Body of pancreas (tissue), 4 donors: Measurements from ENCODE around the gene P3H3.

ENCODE experiments used
- POLR2A ChIP-seq, 3 donors: fragments of 450-650 bp; IDR thresholded peaks; one replicate each; pipeline ENCODE4 v1.6.1; 2016; ENCODE audit warnings: antibody characterized with exemption in 3 of 3, mild to moderate bottlenecking in 2 of 3
- TF ChIP-seq, protein P1 (sequence below), 7 experiments: fragments of 450-650 bp in 4 of 7; fragments of 200-600 bp in 3 of 7; sonication (generic) in 3 of 7; IDR thresholded peaks; one replicate each; pipeline ENCODE4 v1.5.1; 2016 to 2019; ENCODE audit warnings: antibody characterized with exemption in 7 of 7

DNA sequence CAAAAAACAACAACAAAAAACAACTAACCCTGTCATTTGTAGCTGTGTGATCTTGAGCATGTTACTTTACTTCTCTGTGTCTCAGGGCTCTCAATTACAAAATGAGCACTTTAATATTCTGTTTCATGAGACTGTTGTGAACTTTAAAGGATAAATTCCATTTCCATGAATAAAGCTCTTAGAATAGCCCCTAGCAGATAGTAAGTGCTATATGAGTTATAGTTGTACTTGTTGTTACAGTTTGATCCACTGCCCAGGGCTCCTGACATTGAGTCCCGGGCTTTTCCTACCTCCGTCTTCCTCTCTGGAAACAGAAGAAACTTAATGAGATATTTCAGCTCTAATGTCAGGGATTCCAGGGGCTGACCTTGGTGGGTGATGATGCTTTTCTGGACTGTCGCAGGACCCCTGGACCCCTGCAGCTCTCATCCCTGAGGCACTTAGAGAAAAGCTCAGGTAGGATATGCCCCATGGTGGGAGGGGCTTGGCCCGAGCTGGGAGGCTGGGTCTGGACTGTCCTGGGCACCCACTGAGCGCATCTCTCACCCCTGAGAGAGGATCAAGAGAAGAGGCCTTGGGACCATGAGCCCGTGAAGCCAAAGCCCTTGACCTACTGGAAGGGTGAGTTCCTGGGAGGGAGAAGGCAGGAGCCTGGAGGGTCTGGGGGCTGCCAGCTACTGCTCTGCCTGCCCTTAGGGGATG lies 5.1 kb downstream of the P3H3 start:
- TF ChIP-seq POLR2A (IDR thresholded peaks at IDR 0.05) = no peak
- TF ChIP-seq, protein P1, sequence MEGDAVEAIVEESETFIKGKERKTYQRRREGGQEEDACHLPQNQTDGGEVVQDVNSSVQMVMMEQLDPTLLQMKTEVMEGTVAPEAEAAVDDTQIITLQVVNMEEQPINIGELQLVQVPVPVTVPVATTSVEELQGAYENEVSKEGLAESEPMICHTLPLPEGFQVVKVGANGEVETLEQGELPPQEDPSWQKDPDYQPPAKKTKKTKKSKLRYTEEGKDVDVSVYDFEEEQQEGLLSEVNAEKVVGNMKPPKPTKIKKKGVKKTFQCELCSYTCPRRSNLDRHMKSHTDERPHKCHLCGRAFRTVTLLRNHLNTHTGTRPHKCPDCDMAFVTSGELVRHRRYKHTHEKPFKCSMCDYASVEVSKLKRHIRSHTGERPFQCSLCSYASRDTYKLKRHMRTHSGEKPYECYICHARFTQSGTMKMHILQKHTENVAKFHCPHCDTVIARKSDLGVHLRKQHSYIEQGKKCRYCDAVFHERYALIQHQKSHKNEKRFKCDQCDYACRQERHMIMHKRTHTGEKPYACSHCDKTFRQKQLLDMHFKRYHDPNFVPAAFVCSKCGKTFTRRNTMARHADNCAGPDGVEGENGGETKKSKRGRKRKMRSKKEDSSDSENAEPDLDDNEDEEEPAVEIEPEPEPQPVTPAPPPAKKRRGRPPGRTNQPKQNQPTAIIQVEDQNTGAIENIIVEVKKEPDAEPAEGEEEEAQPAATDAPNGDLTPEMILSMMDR (IDR thresholded peaks at IDR 0.05) = no peak
